Activated naive CD4-positive, alpha-beta T cell treated with anti-CD3 and anti-CD28 coated beads, Interleukin-2, amount 50 U/mL, for 24 hours (primary cell): ENCODE data around the gene TRAF7.
"Not testable (repeated sequence)": the region's sequence is repeated elsewhere in the genome, so short reads cannot be mapped to it uniquely, and the experiment has no call there.

Experiments used
- H3K27ac Mint-ChIP-seq: one replicate; pipeline ENCODE4 v1.8.0; 2021; ENCODE audit warnings: mild to moderate bottlenecking, mixed read lengths
- H3K27me3 Mint-ChIP-seq: one replicate; pipeline ENCODE4 v1.8.0; 2021; ENCODE audit warnings: mixed read lengths
- H3K36me3 Mint-ChIP-seq: one replicate; pipeline ENCODE4 v1.8.0; 2021; ENCODE audit warnings: mixed read lengths
- H3K4me1 Mint-ChIP-seq: one replicate; pipeline ENCODE4 v1.8.0; 2021; ENCODE audit warnings: mixed read lengths
- H3K4me3 Mint-ChIP-seq: one replicate; pipeline ENCODE4 v1.8.0; 2021; ENCODE audit warnings: mild to moderate bottlenecking, mixed read lengths
- H3K9me3 Mint-ChIP-seq: one replicate; pipeline ENCODE4 v1.8.0; 2021; ENCODE audit warnings: mixed read lengths

TRAF7 gene

GRCh38 chr16:2129890-2130447 is 25.6 kb upstream of the TRAF7 start:
- not testable (repeated sequence) for H3K36me3 Mint-ChIP-seq, H3K27ac Mint-ChIP-seq, H3K27me3 Mint-ChIP-seq, H3K9me3 Mint-ChIP-seq, H3K4me3 Mint-ChIP-seq
- H3K4me1 Mint-ChIP-seq: peaks cover 21% of the 10 kb centered on the region

GRCh38 chr16:2133797-2134196 is 21.8 kb upstream of the TRAF7 start:
- H3K27me3 Mint-ChIP-seq, H3K4me3 Mint-ChIP-seq, H3K9me3 Mint-ChIP-seq, H3K27ac Mint-ChIP-seq, H3K36me3 Mint-ChIP-seq: not testable (repeated sequence)
- peaks cover 11% of the 10 kb centered on the region for H3K4me1 Mint-ChIP-seq

GRCh38 chr16:2135071-2135470 is 20.5 kb upstream of the TRAF7 start:
- H3K36me3 Mint-ChIP-seq, H3K9me3 Mint-ChIP-seq, H3K27ac Mint-ChIP-seq, H3K27me3 Mint-ChIP-seq: not testable (repeated sequence)
- H3K4me3 Mint-ChIP-seq: peak overlapping the region; percentile 81
- peaks cover 11% of the 10 kb centered on the region for H3K4me1 Mint-ChIP-seq

- H3K36me3 Mint-ChIP-seq, H3K27me3 Mint-ChIP-seq, H3K9me3 Mint-ChIP-seq: not testable (repeated sequence)
- Mint-ChIP-seq H3K4me3 (peak within 1 kb of the TSS; percentile 95), H3K4me1 (peaks cover 13% of the 10 kb centered on the region), H3K27ac (peak within 1 kb of the TSS; percentile 92)
These were observed 19.7 kb upstream of the TRAF7 start, which contains the start of gene PKD1 for GRCh38 chr16:2135770-2136490. Gene PKD1, minus strand, starts transcription at chr16:2135898. Its CDS starts 209 bp downstream, at chr16:2135689.

GRCh38 chr16:2142942-2143877 is 12.4 kb upstream of the TRAF7 start:
- no peaks in the 10 kb centered on the region for H3K36me3 Mint-ChIP-seq
- H3K4me3 Mint-ChIP-seq: no peak overlapping the region
- no peak overlapping the region for H3K27ac Mint-ChIP-seq
- H3K27me3 Mint-ChIP-seq: no peaks in the 10 kb centered on the region
- H3K9me3 Mint-ChIP-seq: no peaks in the 10 kb centered on the region
- H3K4me1 Mint-ChIP-seq: peaks cover 4% of the 10 kb centered on the region

- Mint-ChIP-seq H3K9me3 (no peaks in the 10 kb centered on the region), H3K27me3 (no peaks in the 10 kb centered on the region), H3K4me1 (peaks cover 4% of the 10 kb centered on the region), H3K4me3 (no peak overlapping the region), H3K27ac (no peak overlapping the region), H3K36me3 (no peaks in the 10 kb centered on the region)
These were observed 11.6 kb upstream of the TRAF7 start for GRCh38 chr16:2143878-2144485.

- Mint-ChIP-seq H3K4me1 (peaks cover 6% of the 10 kb centered on the region), H3K27ac (no peak overlapping the region), H3K4me3 (no peak overlapping the region), H3K9me3 (no peaks in the 10 kb centered on the region), H3K27me3 (no peaks in the 10 kb centered on the region), H3K36me3 (no peaks in the 10 kb centered on the region)
These were observed 9.7 kb upstream of the TRAF7 start for GRCh38 chr16:2145843-2146242.

- no peaks in the 10 kb centered on the region for H3K9me3 Mint-ChIP-seq
- H3K4me3 Mint-ChIP-seq: no peak overlapping the region
- no peak overlapping the region for H3K27ac Mint-ChIP-seq
- no peaks in the 10 kb centered on the region for H3K27me3 Mint-ChIP-seq
- H3K4me1 Mint-ChIP-seq: peaks cover 16% of the 10 kb centered on the region
- H3K36me3 Mint-ChIP-seq: peaks cover 4% of the 10 kb centered on the region
These were observed 8.2 kb upstream of the TRAF7 start for GRCh38 chr16:2147378-2147777.

GRCh38 chr16:2147981-2148671 is 7.5 kb upstream of the TRAF7 start, which contains the start of gene RAB26:
Gene RAB26, plus strand, starts transcription at chr16:2148625. Its CDS starts 159 bp downstream, at chr16:2148784.
- H3K4me3 Mint-ChIP-seq: peak within 1 kb of the TSS; percentile 36
- peaks cover 16% of the 10 kb centered on the region for H3K4me1 Mint-ChIP-seq
- H3K27ac Mint-ChIP-seq: no peak within 1 kb of the TSS
- H3K27me3 Mint-ChIP-seq: no peaks in the 10 kb centered on the region
- H3K9me3 Mint-ChIP-seq: no peaks in the 10 kb centered on the region
- H3K36me3 Mint-ChIP-seq: peaks cover 4% of the 10 kb centered on the region

GRCh38 chr16:2148714-2149629 is 6.6 kb upstream of the TRAF7 start:
- no peaks in the 10 kb centered on the region for H3K9me3 Mint-ChIP-seq
- peaks cover 19% of the 10 kb centered on the region for H3K4me1 Mint-ChIP-seq
- H3K4me3 Mint-ChIP-seq: peak overlapping the region; percentile 36
- no peak overlapping the region for H3K27ac Mint-ChIP-seq
- no peaks in the 10 kb centered on the region for H3K27me3 Mint-ChIP-seq
- peaks cover 7% of the 10 kb centered on the region for H3K36me3 Mint-ChIP-seq

GRCh38 chr16:2149630-2150417 is 5.8 kb upstream of the TRAF7 start:
- peak overlapping the region; percentile 47 for H3K4me3 Mint-ChIP-seq
- peaks cover 19% of the 10 kb centered on the region for H3K4me1 Mint-ChIP-seq
- H3K9me3 Mint-ChIP-seq: no peaks in the 10 kb centered on the region
- peak overlapping the region; percentile 35 for H3K27ac Mint-ChIP-seq
- no peaks in the 10 kb centered on the region for H3K27me3 Mint-ChIP-seq
- peaks cover 10% of the 10 kb centered on the region for H3K36me3 Mint-ChIP-seq

GRCh38 chr16:2150418-2151187 is 5.0 kb upstream of the TRAF7 start:
- Mint-ChIP-seq H3K4me3 (peak overlapping the region; percentile 77), H3K27ac (no peak overlapping the region), H3K9me3 (no peaks in the 10 kb centered on the region), H3K36me3 (peaks cover 10% of the 10 kb centered on the region), H3K27me3 (no peaks in the 10 kb centered on the region), H3K4me1 (peaks cover 19% of the 10 kb centered on the region)
